Measurements from ENCODE around the gene TMPRSS4.

The TMPRSS4 gene

DNA sequence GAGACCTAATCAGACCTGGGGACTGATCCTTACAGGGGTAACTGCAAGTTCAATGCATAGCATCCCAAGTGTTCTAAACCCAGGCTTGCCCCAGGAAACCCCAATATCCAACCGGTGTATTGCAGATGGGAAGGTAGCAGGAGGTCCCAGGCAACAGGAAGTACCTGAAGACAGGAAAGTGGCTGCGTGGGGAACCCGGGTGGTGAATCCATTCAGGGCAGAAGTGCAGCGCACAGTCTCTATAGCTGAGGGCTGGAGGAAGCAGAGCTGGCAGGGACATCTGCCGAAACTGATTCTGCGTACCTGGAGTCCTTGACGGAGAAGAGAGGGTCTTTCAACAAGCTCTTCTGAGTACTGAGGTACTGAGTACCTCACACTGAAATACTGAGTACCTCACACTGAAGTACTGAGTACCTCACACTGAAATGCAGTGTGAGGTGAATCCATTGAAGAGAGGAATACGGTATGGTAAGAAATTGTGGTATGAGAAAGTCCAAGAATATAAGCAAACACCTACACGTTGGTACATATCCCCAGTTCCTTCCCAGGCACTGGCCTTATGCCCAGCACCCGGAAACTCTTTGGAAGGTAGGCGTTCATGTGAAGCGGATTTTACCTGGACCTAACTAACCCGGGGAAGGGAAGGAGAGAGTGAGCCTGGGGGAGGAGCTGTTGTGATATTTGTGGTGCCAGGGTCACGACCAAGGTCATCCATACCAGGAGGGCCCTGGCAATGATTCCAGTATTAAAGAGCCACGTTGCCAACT is 55.7 kb downstream of the TMPRSS4 start:
- no peak for DNase-seq (ENCODE audit: extremely low read depth in 1 of 2, low read depth in 1 of 2)

- DNase-seq (ENCODE audit: extremely low read depth in 1 of 2, low read depth in 1 of 2), result no peak
These were observed 56.9 kb downstream of the TMPRSS4 start for GRCh38 chr11:118133816-118134215.

DNA sequence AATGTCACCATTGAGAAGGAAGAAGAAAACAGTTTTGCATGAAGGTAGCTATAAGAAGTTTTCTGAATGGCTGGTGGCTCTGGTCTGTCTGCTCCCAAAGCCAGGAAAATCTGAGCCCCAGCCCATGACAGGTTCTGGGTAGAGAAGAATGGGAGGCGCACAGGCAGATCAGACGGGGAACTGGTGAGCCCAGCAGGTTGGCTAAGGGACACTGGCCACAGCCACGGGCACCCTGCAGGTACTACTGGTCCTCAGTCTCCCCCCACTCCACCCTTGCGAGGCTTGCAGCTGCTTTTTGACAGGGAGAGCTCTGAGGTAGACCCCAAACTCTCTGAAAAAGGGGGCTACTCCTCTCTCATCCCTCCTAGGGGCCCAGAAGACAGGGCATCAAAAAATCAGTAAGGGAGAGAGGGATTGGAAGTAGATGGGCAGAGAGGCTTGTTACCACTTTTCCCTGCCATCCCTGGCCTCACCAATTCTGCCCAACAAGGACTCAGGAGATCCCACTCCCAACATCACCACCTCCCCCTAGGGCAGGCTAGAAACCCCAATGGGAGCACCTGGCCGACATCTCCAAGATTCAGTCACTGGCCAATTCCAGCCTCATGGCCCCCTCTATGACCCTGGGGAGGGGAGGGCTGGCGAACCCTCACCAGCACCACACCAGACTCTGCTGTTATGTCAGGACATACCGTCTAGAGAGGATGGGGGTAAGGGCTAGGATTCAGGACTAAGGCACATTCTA is 58.3 kb downstream of the TMPRSS4 start:
- no peak for DNase-seq (ENCODE audit: extremely low read depth in 1 of 2, low read depth in 1 of 2)

DNA sequence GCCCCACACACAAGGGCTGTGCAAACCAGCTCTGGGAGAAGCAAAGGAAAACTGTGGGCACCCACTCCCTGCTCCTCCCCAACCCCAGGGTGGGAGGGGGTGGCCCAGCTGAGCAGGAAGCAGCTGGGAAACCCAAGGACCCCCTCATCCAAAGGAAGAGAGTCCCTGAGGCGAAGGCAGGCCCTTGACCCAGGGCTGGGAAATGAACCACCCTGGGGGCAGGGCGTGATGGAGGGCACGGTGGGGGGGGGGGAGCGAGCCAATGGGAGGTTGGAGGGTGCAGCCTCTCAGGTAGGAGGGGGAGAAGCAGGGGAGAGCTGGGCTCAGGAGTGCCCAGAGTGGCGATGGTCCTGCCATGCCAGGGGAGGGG is 58.9 kb downstream of the TMPRSS4 start:
- no peak for DNase-seq (ENCODE audit: extremely low read depth in 1 of 2, low read depth in 1 of 2)

DNA sequence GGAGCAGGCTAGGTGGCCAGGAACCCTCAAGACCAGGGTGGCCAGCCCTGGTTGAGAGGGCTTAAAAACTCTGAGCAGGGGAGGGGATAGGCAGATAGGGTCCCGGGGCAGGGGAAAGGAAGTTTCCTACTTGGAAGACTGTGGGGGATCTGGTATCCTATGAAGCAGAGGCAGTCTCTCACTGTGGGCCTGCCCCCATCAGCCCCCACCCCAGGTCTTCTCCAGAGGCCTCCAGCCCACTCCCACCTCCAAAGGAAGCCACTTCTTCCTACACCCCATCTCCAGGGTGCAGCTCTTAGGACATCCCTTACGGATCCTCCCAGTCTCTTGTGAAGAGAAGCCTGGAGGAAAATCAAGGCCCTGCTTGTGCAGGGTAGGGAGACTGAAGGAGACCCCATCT is 59.5 kb downstream of the TMPRSS4 start:
- DNase-seq (ENCODE audit: extremely low read depth in 1 of 2, low read depth in 1 of 2), result no peak

GRCh38 chr11:118136801-118137200 is 59.9 kb downstream of the TMPRSS4 start:
- no peak for DNase-seq (ENCODE audit: extremely low read depth in 1 of 2, low read depth in 1 of 2)

DNA sequence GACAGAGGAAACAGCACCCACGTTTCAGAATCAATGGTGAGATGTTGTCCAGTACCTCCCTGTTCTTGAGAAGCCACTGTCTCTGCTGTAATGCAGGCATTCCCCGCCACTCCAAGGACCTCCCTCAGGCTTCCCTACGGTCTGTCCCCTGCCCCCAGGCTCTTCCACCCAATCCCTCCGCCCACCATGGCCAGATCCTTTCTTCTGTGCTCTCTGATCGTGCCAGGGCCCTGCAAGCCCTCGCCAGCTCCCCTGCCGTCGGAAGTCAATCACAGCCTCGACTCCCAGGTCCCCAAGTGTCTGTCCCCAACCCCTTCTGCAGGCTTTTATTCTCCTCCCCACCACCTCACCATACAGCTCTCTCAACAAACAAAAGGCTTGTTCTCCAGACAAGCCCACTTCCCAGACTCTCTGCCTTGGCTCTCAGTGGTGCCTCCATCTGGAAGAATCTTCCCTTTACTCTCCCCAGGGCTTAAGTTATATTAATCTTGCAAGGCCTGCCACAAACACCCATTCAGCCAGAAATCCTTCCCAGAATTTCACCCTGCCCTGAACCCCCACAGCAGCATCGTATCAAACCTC is 62.1 kb downstream of the TMPRSS4 start:
- no peak for DNase-seq (ENCODE audit: extremely low read depth in 1 of 2, low read depth in 1 of 2)

GRCh38 chr11:118139578-118139977 is 62.7 kb downstream of the TMPRSS4 start:
- DNase-seq (ENCODE audit: extremely low read depth in 1 of 2, low read depth in 1 of 2), result no peak

GRCh38 chr11:118142081-118142480 is 65.2 kb downstream of the TMPRSS4 start:
- no peak for DNase-seq (ENCODE audit: extremely low read depth in 1 of 2, low read depth in 1 of 2)

DNA sequence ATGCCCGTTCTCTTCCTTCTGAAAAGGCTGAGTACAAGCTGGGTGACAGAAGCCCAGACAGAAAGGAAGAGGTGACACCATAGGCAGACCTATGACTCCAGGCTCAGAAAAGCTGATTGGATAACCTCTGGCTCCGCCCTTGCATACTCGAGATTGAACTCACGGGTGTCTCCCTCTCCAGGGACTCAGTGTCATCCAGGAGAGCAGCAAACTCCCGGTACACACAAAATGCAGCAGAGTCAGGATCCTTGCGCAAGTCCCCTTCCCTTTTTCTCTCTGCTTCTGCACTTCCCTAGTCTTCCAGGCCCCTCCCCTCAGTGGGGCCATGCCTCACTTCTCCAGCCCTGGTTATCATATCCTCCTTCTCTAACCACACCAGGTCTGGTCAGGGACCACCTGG is 65.9 kb downstream of the TMPRSS4 start:
- no peak for DNase-seq (ENCODE audit: extremely low read depth in 1 of 2, low read depth in 1 of 2)

DNA sequence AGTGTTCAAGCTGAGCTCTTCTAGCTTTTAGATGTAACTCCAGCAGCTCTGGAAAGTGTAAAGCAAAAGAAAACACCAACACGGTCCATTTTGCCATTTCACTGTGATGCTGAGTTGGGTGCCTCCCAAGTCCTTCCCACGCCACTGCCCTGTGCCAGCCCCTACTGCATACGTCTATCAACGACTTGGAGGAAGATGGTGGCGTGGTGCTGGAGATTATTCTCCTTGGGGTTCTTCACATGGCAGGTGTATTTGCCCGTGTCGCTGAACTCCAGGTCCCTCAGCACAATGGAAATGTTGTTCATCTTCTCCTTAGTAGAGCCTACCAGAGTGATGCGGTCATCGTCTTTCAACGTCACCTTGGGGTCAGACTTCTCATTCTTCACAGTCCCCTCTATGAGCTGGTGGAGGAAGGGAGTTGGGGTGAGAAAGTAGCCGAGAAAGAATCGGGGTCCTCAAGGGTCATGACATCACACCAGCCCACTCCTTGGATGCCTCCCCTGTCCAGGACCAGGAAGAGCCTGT is 66.8 kb downstream of the TMPRSS4 start:
- DNase-seq (ENCODE audit: extremely low read depth in 1 of 2, low read depth in 1 of 2), result no peak

GRCh38 chr11:118144301-118145268 is 67.7 kb downstream of the TMPRSS4 start:
- DNase-seq (ENCODE audit: extremely low read depth in 1 of 2, low read depth in 1 of 2), result no peak

GRCh38 chr11:118145285-118146227 is 68.7 kb downstream of the TMPRSS4 start:
- peak; percentile 62 to 74 for DNase-seq (ENCODE audit: extremely low read depth in 1 of 2, low read depth in 1 of 2)

DNA sequence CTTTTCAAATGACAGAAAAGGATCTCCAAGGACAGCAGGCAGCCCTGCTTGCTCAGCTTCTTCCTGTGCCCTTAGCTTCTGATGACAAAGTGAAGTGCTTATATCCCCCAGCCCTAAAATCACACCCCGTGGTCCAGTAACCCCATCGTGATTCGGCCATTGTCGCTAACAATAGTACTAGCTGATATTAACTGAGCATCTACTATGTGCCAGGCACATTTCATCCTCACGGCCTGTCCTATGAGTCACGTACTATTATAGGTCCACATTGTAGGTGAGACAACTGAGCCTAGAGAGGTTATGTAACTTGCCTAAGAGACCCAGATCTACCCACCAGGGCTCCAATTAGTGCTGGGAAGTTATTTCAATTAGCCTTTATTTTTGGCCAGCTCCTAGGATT is 69.7 kb downstream of the TMPRSS4 start:
- no peak for DNase-seq (ENCODE audit: extremely low read depth in 1 of 2, low read depth in 1 of 2)

GRCh38 chr11:118147502-118147901 is 70.6 kb downstream of the TMPRSS4 start:
- no peak for DNase-seq (ENCODE audit: extremely low read depth in 1 of 2, low read depth in 1 of 2)

DNA sequence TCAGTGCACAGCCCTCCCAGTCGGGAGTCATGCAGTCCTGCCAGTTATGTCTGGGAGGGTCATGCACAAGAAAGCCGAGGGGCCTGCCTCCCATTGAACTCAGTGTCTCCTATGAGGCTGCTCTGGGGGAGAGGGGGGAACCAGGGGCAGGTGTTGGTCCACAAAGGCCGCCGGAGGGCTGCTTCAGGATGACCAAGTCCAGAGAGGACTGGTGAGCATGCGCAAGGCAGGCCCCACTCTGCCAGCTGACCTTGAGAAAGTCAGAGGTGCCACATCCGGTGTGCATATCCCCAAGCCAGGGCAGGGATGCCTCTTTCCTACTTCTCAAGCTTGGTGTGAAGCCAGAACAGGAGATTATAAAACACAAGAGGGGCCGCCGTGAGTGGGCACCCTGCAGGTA is 71.4 kb downstream of the TMPRSS4 start:
- DNase-seq (ENCODE audit: extremely low read depth in 1 of 2, low read depth in 1 of 2), result no peak

GRCh38 chr11:118148856-118149255 is 72.0 kb downstream of the TMPRSS4 start:
- DNase-seq (ENCODE audit: extremely low read depth in 1 of 2, low read depth in 1 of 2), result no peak

- no peak for DNase-seq (ENCODE audit: extremely low read depth in 1 of 2, low read depth in 1 of 2)
These were observed 72.6 kb downstream of the TMPRSS4 start for GRCh38 chr11:118149493-118149892.

DNA sequence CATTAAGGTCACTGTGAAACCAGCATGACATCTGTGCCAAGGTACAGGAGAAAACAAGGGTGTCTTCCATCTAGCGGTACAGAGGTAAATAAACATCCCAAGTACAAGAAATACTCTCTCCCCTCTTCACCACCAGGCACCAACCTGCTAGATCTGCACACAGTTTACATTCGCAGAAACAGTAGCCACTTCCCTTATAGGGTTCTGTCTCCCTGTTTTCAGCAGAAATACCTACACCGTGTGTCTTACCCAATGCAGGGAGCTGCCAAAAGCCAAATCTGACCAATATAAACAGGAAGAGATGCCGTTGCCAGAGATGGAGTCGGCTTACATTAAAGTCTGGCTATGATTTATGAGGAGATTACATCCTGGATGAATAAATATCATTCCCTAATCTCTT is 74.6 kb downstream of the TMPRSS4 start:
- DNase-seq (ENCODE audit: extremely low read depth in 1 of 2, low read depth in 1 of 2), result no peak
